Hepatocyte (in vitro differentiated cells): ENCODE measurements around the gene KLC1.

ENCODE experiments used
- CTCF ChIP-seq: fragments of 200-600 bp; sonication (generic); IDR thresholded peaks from 2 replicates; pipeline ENCODE4 v1.5.1; 2016; ENCODE audit warnings: antibody characterized with exemption, mild to moderate bottlenecking; ENCODE audit not compliant: poor library complexity
- EZH2 ChIP-seq: fragments of 200-600 bp; sonication (generic); IDR thresholded peaks from 2 replicates; pipeline ENCODE4 v1.6.1; 2016; ENCODE audit warnings: antibody characterized with exemption, mild to moderate bottlenecking, borderline replicate concordance
- EZH2phosphoT487 ChIP-seq: fragments of 200-600 bp; sonication (generic); IDR thresholded peaks from one replicate; pipeline ENCODE4 v1.6.1; 2018; ENCODE audit warnings: antibody characterized with exemption, mild to moderate bottlenecking, low read depth, moderate library complexity; ENCODE audit not compliant: unreplicated experiment, severe bottlenecking

GRCh38 chr14:103700753-103701490, 71.9 kb downstream of the KLC1 start:
- TF ChIP-seq CTCF, result no peak
- TF ChIP-seq EZH2phosphoT487, result no peak
- TF ChIP-seq EZH2, result no peak
